ENCODE measurements around the gene RGS9BP. TPM values are rescaled to one million over a fixed set of nuclear protein-coding genes. Genes with fewer than 3 reads are reported as not detected.
"Not testable (repeated sequence)": the region's sequence is repeated elsewhere in the genome, so short reads cannot be mapped to it uniquely, and the experiment has no call there.

RGS9BP gene
- total and polyA plus RNA-seq, 5 donors from 2014 or later = 0.26 to 0.39 (median 0.32) TPM; not detected in 2

GRCh38 chr19:32691291-32691951 is 15.8 kb downstream of the RGS9BP start, which contains the start of gene NUDT19:
NUDT19 (plus strand) TSS chr19:32691821; CDS start chr19:32691961, 140 bp downstream.
- no peaks in the 10 kb centered on the region for H3K9me3 ChIP-seq (ENCODE audit: control insufficient read depth in 2 of 2, low read length in 2 of 2)
- H3K36me3 ChIP-seq (ENCODE audit: control insufficient read depth, insufficient read depth, low read length) = peaks cover 4% of the 10 kb centered on the region
- H3K27me3 Mint-ChIP-seq = no peaks in the 10 kb centered on the region
- peak within 1 kb of the TSS; percentile 83 for H3K4me3 ChIP-seq (ENCODE audit: low read depth, low read length)
- H3K4me3 Mint-ChIP-seq = peak within 1 kb of the TSS; percentile 93 to 98 (median 96)
- H3K4me1 Mint-ChIP-seq = peaks cover 31 to 53% (median 45%) of the 10 kb centered on the region in 4 donors
- H3K27ac Mint-ChIP-seq = peak within 1 kb of the TSS; percentile 52 to 95 (median 94)
- H3K27me3 ChIP-seq (ENCODE audit: control insufficient read depth, insufficient read depth, low read length) = no peaks in the 10 kb centered on the region
- H3K36me3 Mint-ChIP-seq = peaks cover 7% of the 10 kb centered on the region
- peak within 1 kb of the TSS; percentile 67 for H3K27ac ChIP-seq (ENCODE audit: insufficient read depth, low read length, poor library complexity, severe bottlenecking)
- no peaks in the 10 kb centered on the region for H3K9me3 Mint-ChIP-seq
- peaks cover 34% of the 10 kb centered on the region for H3K4me1 ChIP-seq (ENCODE audit: control insufficient read depth, insufficient read depth, low read length, poor library complexity, severe bottlenecking)
- DNase-seq = peak; percentile 52 to 90 (median 71)
- peak; percentile 89 to 90 for ATAC-seq (ENCODE audit: low read depth in 2 of 2)

DNA sequence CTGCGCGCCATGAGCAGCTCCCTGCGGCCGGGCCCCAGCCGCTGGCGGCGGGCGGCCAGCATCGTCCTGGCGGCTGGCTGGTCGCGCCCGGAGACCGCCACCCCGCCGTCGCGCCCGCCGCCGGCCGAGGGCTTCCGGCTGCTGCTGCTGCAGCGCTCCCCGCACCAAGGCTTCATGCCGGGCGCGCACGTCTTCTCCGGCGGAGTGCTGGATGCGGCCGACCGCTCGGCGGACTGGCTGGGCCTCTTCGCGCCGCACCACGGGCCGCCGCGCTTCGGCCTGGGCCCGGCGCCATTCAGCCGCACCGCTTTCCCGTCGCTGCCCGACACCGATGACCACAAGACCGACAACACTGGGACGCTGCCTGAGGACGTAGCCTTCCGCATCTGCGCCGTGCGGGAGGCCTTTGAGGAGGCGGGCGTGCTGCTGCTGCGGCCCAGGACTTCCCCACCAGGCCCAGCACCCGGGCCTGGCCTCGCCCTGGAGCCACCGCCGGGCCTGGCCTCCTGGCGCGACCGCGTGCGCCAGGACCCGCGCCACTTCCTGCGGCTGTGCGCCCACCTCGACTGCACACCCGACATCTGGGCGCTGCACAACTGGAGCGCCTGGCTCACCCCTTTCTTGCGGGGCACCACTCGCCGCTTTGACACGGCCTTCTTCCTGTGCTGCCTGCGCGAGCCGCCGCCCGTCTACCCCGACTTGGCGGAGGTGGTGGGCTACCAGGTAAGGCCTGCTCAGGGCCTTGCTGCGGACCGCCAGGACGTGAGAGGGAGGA is 16.5 kb downstream of the RGS9BP start:
- H3K4me1 ChIP-seq (ENCODE audit: control insufficient read depth, insufficient read depth, low read length, poor library complexity, severe bottlenecking) = peaks cover 34% of the 10 kb centered on the region
- Mint-ChIP-seq H3K27me3 (no peaks in the 10 kb centered on the region), H3K27ac (peak overlapping the region; percentile 52 to 95 (median 89)), H3K4me3 (peak overlapping the region; percentile 93 to 98 (median 96)), H3K4me1 (peaks cover 32 to 56% (median 49%) of the 10 kb centered on the region in 4 donors), H3K9me3 (no peaks in the 10 kb centered on the region), H3K36me3 (peaks cover 13% of the 10 kb centered on the region)
- peak; percentile 34 to 73 (median 53) for DNase-seq
- no peaks in the 10 kb centered on the region for H3K27me3 ChIP-seq (ENCODE audit: control insufficient read depth, insufficient read depth, low read length)
- ATAC-seq (ENCODE audit: low read depth in 2 of 2) = peak; percentile 48 to 52
- H3K9me3 ChIP-seq (ENCODE audit: control insufficient read depth in 2 of 2, low read length in 2 of 2) = no peaks in the 10 kb centered on the region
- H3K4me3 ChIP-seq (ENCODE audit: low read depth, low read length) = peak overlapping the region; percentile 83
- H3K36me3 ChIP-seq (ENCODE audit: control insufficient read depth, insufficient read depth, low read length) = peaks cover 9% of the 10 kb centered on the region
- H3K27ac ChIP-seq (ENCODE audit: insufficient read depth, low read length, poor library complexity, severe bottlenecking) = peak overlapping the region; percentile 67

DNA sequence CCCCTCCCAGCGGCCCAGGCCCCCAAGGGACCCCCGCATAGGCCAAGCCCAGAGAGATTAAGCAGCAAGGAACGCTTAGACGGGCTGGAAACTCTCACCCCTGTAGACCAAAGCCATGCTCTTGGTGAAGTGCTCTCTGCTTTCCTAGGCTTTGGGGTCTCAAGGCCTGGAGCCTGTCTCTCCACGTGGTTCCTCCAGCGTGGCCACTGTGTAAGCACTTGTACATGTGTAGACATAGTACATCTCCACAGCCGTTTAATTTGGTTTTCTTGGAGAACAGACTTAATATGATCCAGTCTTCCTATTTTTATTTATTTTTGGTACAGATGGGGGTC is 17.0 kb downstream of the RGS9BP start:
- H3K4me1 ChIP-seq (ENCODE audit: control insufficient read depth, insufficient read depth, low read length, poor library complexity, severe bottlenecking) = peaks cover 34% of the 10 kb centered on the region

GRCh38 chr19:32693151-32694108 is 17.8 kb downstream of the RGS9BP start:
- H3K27me3 Mint-ChIP-seq; H3K27me3 ChIP-seq (ENCODE audit: control insufficient read depth, insufficient read depth, low read length); H3K9me3 ChIP-seq (ENCODE audit: control insufficient read depth in 2 of 2, low read length in 2 of 2); H3K9me3 Mint-ChIP-seq; ATAC-seq (ENCODE audit: low read depth in 2 of 2): not testable (repeated sequence)
- peak overlapping the region; percentile 93 to 98 (median 96) for H3K4me3 Mint-ChIP-seq
- H3K36me3 ChIP-seq (ENCODE audit: control insufficient read depth, insufficient read depth, low read length) = peaks cover 11% of the 10 kb centered on the region
- peak overlapping the region; percentile 83 for H3K4me3 ChIP-seq (ENCODE audit: low read depth, low read length)
- H3K27ac Mint-ChIP-seq = peak overlapping the region; percentile 40 to 95 (median 89)
- DNase-seq = peak in 2 of 3 donors; percentile 23 to 49
- peaks cover 36 to 69% (median 60%) of the 10 kb centered on the region in 4 donors for H3K4me1 Mint-ChIP-seq
- peak overlapping the region; percentile 67 for H3K27ac ChIP-seq (ENCODE audit: insufficient read depth, low read length, poor library complexity, severe bottlenecking)
- peaks cover 26% of the 10 kb centered on the region for H3K36me3 Mint-ChIP-seq
- H3K4me1 ChIP-seq (ENCODE audit: control insufficient read depth, insufficient read depth, low read length, poor library complexity, severe bottlenecking) = peaks cover 34% of the 10 kb centered on the region

More for the DNA sequence above, 17.0 kb downstream of the RGS9BP start:
- H3K27ac Mint-ChIP-seq = peak overlapping the region; percentile 40 to 95 (median 89)
- Histone ChIP-seq H3K9me3 (ENCODE audit: control insufficient read depth in 2 of 2, low read length in 2 of 2) (no peaks in the 10 kb centered on the region), H3K27ac (ENCODE audit: insufficient read depth, low read length, poor library complexity, severe bottlenecking) (peak overlapping the region; percentile 67), H3K4me3 (ENCODE audit: low read depth, low read length) (peak overlapping the region; percentile 83), H3K36me3 (ENCODE audit: control insufficient read depth, insufficient read depth, low read length) (peaks cover 9% of the 10 kb centered on the region), H3K27me3 (ENCODE audit: control insufficient read depth, insufficient read depth, low read length) (no peaks in the 10 kb centered on the region)
- H3K27me3 Mint-ChIP-seq = no peaks in the 10 kb centered on the region
- H3K4me3 Mint-ChIP-seq = peak overlapping the region; percentile 93 to 98 (median 96)
- H3K36me3 Mint-ChIP-seq = peaks cover 18% of the 10 kb centered on the region
- DNase-seq (no peak), ATAC-seq (ENCODE audit: low read depth in 2 of 2) (peak in 1 of 2 donors; percentile 1)
- H3K4me1 Mint-ChIP-seq = peaks cover 36 to 61% (median 53%) of the 10 kb centered on the region in 4 donors
- no peaks in the 10 kb centered on the region for H3K9me3 Mint-ChIP-seq

- H3K9me3 ChIP-seq (ENCODE audit: control insufficient read depth in 2 of 2, low read length in 2 of 2); H3K9me3 Mint-ChIP-seq; H3K27me3 ChIP-seq (ENCODE audit: control insufficient read depth, insufficient read depth, low read length); ATAC-seq (ENCODE audit: low read depth in 2 of 2); H3K27ac ChIP-seq (ENCODE audit: insufficient read depth, low read length, poor library complexity, severe bottlenecking); H3K27me3 Mint-ChIP-seq; DNase-seq: not testable (repeated sequence)
- Mint-ChIP-seq H3K36me3 (peaks cover 33% of the 10 kb centered on the region), H3K4me1 (peaks cover 36 to 71% (median 65%) of the 10 kb centered on the region in 4 donors), H3K4me3 (peak overlapping the region; percentile 93 to 98 (median 96)), H3K27ac (peak overlapping the region in 2 of 3 donors; percentile 49 to 89)
- Histone ChIP-seq H3K4me3 (ENCODE audit: low read depth, low read length) (peak overlapping the region; percentile 62), H3K36me3 (ENCODE audit: control insufficient read depth, insufficient read depth, low read length) (peaks cover 19% of the 10 kb centered on the region), H3K4me1 (ENCODE audit: control insufficient read depth, insufficient read depth, low read length, poor library complexity, severe bottlenecking) (peaks cover 34% of the 10 kb centered on the region)
Observed at GRCh38 chr19:32694316-32694715, 18.7 kb downstream of the RGS9BP start.

- not testable (repeated sequence) for DNase-seq; H3K9me3 ChIP-seq (ENCODE audit: control insufficient read depth in 2 of 2, low read length in 2 of 2); H3K27ac ChIP-seq (ENCODE audit: insufficient read depth, low read length, poor library complexity, severe bottlenecking); H3K27me3 Mint-ChIP-seq; H3K27me3 ChIP-seq (ENCODE audit: control insufficient read depth, insufficient read depth, low read length); H3K9me3 Mint-ChIP-seq; ATAC-seq (ENCODE audit: low read depth in 2 of 2)
- H3K27ac Mint-ChIP-seq = peak overlapping the region in 1 of 3 donors; percentile 89
- Histone ChIP-seq H3K4me3 (ENCODE audit: low read depth, low read length) (peak overlapping the region; percentile 62), H3K36me3 (ENCODE audit: control insufficient read depth, insufficient read depth, low read length) (peaks cover 22% of the 10 kb centered on the region), H3K4me1 (ENCODE audit: control insufficient read depth, insufficient read depth, low read length, poor library complexity, severe bottlenecking) (peaks cover 34% of the 10 kb centered on the region)
- peaks cover 36 to 74% (median 64%) of the 10 kb centered on the region in 4 donors for H3K4me1 Mint-ChIP-seq
- H3K36me3 Mint-ChIP-seq = peaks cover 37% of the 10 kb centered on the region
- H3K4me3 Mint-ChIP-seq = peak overlapping the region; percentile 93 to 98 (median 96)
Observed at GRCh38 chr19:32694851-32695250, 19.2 kb downstream of the RGS9BP start.

DNA sequence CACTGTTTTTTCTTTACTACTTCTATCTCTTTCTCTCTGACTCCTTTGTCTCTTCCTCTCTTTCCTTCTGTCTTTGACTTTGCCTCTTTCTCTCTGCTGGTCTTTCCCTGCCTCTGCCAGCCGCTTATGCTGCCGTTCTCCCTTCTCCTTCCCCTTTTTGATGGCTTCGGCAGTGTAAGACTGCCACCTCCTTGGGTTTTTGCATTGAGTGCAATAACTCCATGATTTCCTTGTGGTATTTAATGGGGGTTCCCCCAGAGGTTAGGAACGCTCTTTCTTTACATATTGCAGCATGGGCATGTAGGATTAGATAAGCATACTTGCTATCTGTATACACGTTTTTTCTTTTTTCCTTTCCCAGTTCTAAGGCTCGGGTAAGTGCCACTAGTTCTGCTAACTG is 19.9 kb downstream of the RGS9BP start:
- H3K27ac ChIP-seq (ENCODE audit: insufficient read depth, low read length, poor library complexity, severe bottlenecking); H3K4me3 ChIP-seq (ENCODE audit: low read depth, low read length); H3K27me3 ChIP-seq (ENCODE audit: control insufficient read depth, insufficient read depth, low read length); H3K9me3 Mint-ChIP-seq; H3K27me3 Mint-ChIP-seq; DNase-seq; H3K9me3 ChIP-seq (ENCODE audit: control insufficient read depth in 2 of 2, low read length in 2 of 2); ATAC-seq (ENCODE audit: low read depth in 2 of 2): not testable (repeated sequence)
- Mint-ChIP-seq H3K36me3 (peaks cover 38% of the 10 kb centered on the region), H3K4me1 (peaks cover 36 to 79% (median 64%) of the 10 kb centered on the region in 4 donors), H3K27ac (peak overlapping the region in 2 of 3 donors; percentile 12 to 83), H3K4me3 (peak overlapping the region; percentile 43 to 85 (median 64))
- peaks cover 23% of the 10 kb centered on the region for H3K36me3 ChIP-seq (ENCODE audit: control insufficient read depth, insufficient read depth, low read length)
- H3K4me1 ChIP-seq (ENCODE audit: control insufficient read depth, insufficient read depth, low read length, poor library complexity, severe bottlenecking) = peaks cover 34% of the 10 kb centered on the region

All from CD4-positive, CD25-positive, alpha-beta regulatory T cell (primary cell).